ENCODE measurements around the gene EFCAB8.
"Not testable (repeated sequence)": the region's sequence is repeated elsewhere in the genome, so short reads cannot be mapped to it uniquely, and the experiment has no call there.

The EFCAB8 gene

DNA sequence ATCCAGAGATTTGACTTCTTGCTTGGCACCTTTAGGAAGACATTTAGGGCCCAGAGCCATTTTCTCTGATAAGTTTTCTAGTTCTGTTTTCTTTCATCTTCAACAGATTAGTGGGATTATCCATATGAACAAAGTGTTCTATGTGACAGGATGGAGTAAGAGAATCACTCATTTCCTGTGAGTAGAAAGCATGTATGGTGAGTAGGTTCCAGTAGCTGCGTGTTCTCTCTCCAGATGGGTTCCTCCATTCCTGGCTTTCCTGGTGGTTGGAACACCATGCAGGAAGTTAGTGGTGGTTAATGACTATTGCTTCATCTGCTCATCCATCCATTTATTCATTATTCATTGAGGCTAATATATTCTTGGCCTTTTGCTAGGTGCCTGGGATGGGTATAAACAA lies 54.0 kb downstream of the EFCAB8 start:
- no peak for DNase-seq (ENCODE audit: low read depth)

DNA sequence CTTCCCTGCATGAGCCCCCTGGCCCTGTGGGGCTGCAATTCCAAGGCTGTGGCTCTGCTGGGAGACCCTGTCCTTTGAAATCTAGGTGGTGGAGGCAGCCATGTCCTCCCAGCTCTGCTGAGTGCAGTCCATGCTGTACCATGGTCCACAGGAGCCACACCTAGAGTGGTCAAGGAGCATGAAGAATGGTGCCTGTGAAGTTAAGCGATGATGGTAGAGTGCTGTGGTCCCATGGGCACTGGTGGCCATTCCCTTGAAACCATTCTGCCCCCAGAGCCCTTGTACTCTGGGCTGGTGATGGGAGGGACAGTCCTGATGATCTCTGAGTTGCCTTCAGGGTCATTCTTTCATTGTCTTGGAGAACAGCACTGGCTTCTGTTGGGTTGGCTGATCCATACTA lies 55.3 kb downstream of the EFCAB8 start:
- no peak for DNase-seq (ENCODE audit: low read depth)

DNA sequence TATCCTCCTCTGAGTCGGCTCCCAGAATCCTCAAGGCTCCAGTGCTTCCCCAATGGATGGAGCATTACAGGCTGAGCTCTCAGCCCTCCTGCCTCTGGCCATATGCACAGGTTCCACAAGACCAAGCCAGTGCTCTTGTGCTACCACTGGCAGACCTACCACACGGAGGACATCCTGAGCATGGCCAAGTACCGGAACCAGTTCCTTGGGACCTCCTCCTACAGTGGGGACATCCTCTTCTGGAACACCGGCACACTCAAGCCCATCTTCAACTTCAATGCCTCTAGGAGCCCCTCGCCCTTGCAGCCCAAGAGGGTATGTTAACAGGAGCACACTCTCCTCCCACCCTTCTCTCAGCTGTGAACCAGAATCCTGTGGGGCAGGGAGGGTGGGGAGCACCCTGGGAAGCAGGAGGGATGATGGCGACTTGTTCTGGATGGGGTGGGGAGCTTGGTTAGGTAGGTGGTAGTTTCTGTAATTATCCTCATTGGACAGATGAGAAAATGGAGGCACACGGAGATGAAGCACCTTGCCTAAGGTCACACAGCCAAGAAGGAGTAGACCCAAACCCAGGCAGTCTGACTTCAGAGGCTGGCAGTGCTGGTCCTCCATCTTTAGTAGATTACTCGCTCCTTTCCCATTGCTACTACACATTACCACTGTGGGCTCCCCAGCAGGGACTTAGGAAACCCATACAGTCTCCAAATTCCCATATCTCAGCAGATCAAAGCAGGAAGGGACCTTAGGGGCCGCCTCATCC lies 58.6 kb downstream of the EFCAB8 start:
- no peak for DNase-seq (ENCODE audit: low read depth)

- no peak for DNase-seq (ENCODE audit: low read depth)
Measured at GRCh38 chr20:32918296-32918695, 59.6 kb downstream of the EFCAB8 start.

- no peak for DNase-seq (ENCODE audit: low read depth)
Measured at GRCh38 chr20:32918751-32919150, 60.0 kb downstream of the EFCAB8 start.

- no peak for DNase-seq (ENCODE audit: low read depth)
Measured at GRCh38 chr20:32920066-32920465, 61.3 kb downstream of the EFCAB8 start.

DNA sequence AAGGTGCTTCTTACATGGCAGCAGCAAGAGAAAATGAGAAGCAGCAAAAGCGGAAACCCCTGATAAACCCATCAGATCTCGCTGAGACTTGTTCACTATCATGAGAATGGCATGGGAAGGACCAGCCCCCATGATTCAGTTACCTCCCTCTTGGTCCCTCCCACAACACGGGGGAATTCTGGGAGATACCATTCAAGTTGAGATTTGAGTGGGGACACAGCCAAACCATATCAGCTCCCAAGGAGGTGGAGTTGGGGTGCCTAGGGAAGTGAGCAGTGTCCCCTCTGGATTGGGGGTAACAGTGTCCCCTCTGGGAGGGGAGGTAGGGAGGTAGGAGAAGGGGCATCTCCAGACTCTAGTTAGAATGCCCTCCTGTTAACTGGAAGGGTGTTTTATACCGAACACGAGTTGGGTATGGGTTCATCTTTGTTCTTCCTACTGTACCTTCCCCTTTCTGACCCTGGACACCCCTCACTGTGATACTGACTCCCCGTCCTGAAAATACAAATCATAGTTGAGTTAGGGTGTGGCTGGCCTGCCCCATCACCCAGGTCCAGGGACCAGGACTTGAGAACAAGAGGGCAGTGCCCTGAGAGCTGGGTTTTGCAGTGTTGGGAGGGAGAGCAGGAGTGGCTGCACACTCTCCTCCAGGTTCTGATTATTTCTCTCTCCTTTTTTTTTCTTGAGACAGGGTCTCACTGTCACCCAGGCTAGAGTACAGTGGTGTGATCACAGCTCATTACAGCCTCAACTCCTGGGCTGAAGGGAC lies 62.0 kb downstream of the EFCAB8 start:
- no peak for DNase-seq (ENCODE audit: low read depth)

DNA sequence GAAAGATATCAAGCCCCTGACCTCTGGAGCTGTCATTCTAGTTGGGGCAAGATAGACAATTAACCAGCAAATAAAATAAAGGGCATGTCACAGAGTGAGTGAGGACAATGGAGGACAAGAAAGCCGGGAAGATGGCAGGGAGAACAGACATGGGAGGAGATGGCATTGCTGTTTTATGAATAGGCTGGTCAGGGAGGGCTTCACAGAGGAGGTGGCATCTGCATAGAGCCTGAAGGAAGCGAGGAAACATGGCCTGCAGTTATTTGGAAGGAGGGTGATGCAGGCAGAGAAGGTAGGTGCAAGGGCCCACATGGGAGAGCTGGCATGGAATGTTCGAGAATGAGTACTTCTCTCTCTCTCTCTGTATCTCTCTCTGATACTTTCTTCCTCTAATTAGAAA lies 63.7 kb downstream of the EFCAB8 start:
- DNase-seq (ENCODE audit: low read depth), result no peak

- DNase-seq (ENCODE audit: low read depth), result no peak
Measured at GRCh38 chr20:32924781-32925180, 66.1 kb downstream of the EFCAB8 start.

GRCh38 chr20:32925481-32926196 lies 66.9 kb downstream of the EFCAB8 start:
- DNase-seq (ENCODE audit: low read depth), result no peak

DNA sequence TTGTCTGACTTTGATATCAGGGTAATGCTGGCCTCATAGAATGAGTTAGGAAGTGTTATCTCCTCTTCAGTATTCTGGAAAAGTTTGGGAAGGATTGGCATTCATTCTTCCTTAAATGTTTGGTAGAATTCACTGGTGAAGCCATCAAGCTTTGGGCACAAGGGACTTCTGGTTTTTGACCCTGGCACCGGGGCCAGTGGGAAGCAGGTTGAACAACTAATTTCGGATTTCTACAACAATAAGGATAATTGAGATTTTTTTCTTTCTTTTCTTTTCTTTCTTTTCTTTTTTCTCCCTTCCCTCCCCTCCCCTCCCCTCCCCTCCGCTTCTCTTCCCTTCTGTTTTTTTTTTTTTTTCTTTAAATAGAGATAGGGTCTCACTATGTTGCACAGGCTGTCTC lies 70.4 kb downstream of the EFCAB8 start:
- no peak for DNase-seq (ENCODE audit: low read depth)

- DNase-seq (ENCODE audit: low read depth), result no peak
Measured at GRCh38 chr20:32930181-32930580, 71.5 kb downstream of the EFCAB8 start.

GRCh38 chr20:32930701-32931100 lies 72.0 kb downstream of the EFCAB8 start:
- DNase-seq (ENCODE audit: low read depth), result no peak

DNA sequence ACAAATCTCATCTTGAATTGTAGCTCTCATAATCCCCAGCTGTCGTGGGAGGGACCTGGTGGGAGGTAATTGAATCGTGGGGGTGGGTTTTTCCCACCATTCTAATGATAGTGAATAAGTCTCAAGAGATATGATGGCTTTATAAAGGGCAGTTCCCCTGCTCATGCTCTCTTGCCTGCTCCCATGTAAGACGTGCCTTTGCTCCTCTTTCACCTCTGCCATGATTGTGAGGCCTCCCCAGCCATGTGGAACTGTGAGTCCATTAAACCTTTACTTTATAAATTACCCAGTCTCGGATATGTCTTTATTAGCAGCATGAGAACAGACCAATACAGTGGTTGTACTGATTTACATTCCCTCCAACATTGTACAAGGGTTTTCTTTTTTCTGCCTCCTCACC lies 75.9 kb downstream of the EFCAB8 start:
- DNase-seq (ENCODE audit: low read depth), result no peak

- no peak for DNase-seq (ENCODE audit: low read depth)
Measured at GRCh38 chr20:32941155-32941885, 82.6 kb downstream of the EFCAB8 start.

GRCh38 chr20:32943490-32944052 lies 84.8 kb downstream of the EFCAB8 start:
- no peak for DNase-seq (ENCODE audit: low read depth)

DNA sequence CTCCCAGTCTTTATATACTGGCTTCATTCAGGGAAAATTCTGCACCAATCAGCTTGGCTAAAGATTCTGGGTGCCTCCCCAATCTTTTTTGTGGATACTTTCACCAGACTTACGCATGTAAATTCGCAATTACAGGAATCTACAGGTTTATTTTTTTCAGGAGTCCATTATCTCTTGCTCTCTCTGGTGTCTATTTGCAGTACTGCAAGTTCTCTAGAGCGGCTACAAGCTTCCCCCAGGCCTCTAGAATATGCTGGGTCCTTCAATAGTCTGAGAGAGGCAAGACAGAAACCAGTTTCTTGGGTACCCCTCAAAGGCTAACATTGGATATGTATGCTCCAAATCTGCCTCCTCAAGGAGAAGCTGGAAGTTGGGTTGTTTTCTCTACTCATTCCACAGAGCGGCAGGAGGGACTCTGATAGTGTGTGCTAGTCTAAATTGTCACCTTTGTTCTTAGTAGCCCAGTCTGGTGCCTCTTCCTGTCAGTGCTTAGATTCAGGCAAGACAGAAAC lies 87.0 kb downstream of the EFCAB8 start:
- no peak for DNase-seq (ENCODE audit: low read depth)

DNA sequence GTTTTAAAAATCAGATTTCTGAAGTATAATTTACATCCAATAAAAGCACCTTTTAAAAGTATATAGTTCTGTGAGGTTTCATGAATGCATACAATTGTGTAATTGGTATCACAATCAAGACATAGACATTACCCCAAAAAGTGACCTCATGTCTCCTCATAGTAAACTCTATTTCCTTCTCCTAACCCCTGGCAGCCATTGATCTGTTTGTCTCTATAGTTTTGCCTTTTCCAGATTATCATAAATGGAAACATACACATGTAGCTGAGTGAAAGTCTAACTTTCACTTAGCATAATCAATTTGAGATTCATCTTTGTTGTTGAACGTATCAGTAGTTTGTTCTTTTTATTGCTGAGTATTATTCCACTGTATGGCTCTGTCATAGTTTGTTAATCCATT lies 87.9 kb downstream of the EFCAB8 start:
- no peak for DNase-seq (ENCODE audit: low read depth)

- DNase-seq (ENCODE audit: low read depth), result not testable (repeated sequence)
Measured at GRCh38 chr20:32950539-32950938, 91.8 kb downstream of the EFCAB8 start.

DNA sequence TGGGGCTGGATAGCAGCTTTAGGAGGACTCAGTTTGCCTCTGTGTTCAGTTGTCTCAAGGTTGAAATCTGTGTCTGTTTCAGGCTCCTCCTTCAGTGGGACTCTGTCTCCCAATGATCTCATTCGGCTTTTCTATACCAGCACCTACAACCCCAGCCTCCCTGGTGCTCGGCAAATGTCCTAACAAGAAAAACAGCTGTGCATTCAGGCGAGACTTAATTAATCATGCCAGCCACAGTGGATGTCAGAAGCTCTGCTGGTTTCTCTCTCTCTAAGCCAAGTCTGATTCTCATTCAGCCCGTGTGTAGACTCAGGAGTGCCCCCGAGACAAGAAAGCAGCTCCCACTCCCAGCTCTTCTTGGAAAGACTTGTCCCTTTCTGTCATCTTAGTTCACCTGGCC lies 98.7 kb downstream of the EFCAB8 start:
- DNase-seq (ENCODE audit: low read depth), result no peak

- no peak for DNase-seq (ENCODE audit: low read depth)
Measured at GRCh38 chr20:32958574-32958973, 99.9 kb downstream of the EFCAB8 start.

All from activated T-helper 9 cell treated with anti-CD3 and anti-CD28 coated beads, Interleukin-2, amount 50 U/mL, for 16 hours (primary cell).